GM12865 (cell line): ENCODE measurements around the gene OPN1MW3.

Source experiments
- DNase-seq: peaks from one replicate; pipeline ENCODE4 v3.0.0; 2010; ENCODE audit warnings: low read depth
- H3K4me3 ChIP-seq: 2 replicates; pipeline ENCODE4 v1.5.1; 2011; ENCODE audit warnings: mild to moderate bottlenecking, low read depth, low read length, control low read depth
- CTCF ChIP-seq: IDR thresholded peaks from 2 replicates; pipeline ENCODE4 v1.5.1; 2011; ENCODE audit warnings: low read length, control low read depth, low read depth, inconsistent platforms; ENCODE audit not compliant: insufficient read depth; ENCODE audit errors: missing control alignments

OPN1MW3 gene

GRCh38 chrX:154312116-154312515 is 54.7 kb downstream of the OPN1MW3 start:
- DNase-seq: no peak
- H3K4me3 ChIP-seq: no peak overlapping the region
- TF ChIP-seq CTCF: no peak

- DNase-seq: peak; percentile 79
- H3K4me3 ChIP-seq: no peak overlapping the region
- no peak for TF ChIP-seq CTCF
Observed at GRCh38 chrX:154313147-154313546, 55.8 kb downstream of the OPN1MW3 start.

GRCh38 chrX:154315416-154315815 is 58.0 kb downstream of the OPN1MW3 start:
- TF ChIP-seq CTCF: no peak
- H3K4me3 ChIP-seq: no peak overlapping the region
- DNase-seq: no peak

GRCh38 chrX:154317391-154317995 is 60.1 kb downstream of the OPN1MW3 start:
- peak; percentile 33 for TF ChIP-seq CTCF
- H3K4me3 ChIP-seq: no peak overlapping the region
- no peak for DNase-seq

GRCh38 chrX:154320406-154320805 is 63.0 kb downstream of the OPN1MW3 start:
- no peak for DNase-seq
- no peak overlapping the region for H3K4me3 ChIP-seq
- TF ChIP-seq CTCF: no peak
